ENCODE measurements around the gene COG5. TPM values are rescaled to one million over a fixed set of nuclear protein-coding genes. Genes with fewer than 3 reads are reported as not detected.

COG5 gene
- total RNA-seq, 1 donor from 2014 or later, result 55.2 TPM

DNA sequence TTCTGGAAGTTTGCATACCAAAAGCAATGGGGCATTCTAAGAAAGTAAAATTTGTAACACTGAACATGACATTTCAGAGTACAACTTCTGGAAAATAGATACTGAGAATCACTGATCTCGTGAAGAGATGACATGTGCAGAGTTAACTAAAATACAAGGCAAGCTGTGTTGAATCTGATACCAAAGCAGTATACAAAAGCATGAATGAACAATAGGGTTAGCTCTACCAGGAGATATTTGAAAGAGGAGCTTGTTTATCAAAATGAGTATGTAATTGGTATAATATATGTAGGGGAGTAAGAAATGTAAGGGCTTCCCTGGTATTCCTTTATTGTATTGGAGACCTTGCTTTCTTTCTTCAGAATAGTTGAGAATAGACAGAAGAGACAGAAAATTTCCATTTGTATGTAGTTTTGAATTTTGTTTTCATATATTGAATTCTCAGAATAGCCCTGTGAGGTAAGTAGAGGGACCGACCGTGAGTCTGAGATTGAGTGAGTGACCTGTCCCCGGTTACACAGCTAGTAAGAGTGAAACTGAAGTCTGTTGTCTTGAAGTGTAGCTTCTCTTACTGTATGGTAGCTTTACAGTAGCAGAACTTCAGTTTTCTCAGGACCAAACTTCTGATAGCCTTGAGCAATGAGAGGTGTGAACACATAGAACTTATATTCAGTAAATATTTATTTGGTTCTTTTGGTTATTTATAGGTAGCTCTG lies 389.9 kb downstream of the COG5 start:
- Histone ChIP-seq H3K27me3 (no peaks in the 10 kb centered on the region), H3K9me3 (no peaks in the 10 kb centered on the region), H3K27ac (peak overlapping the region; percentile 1), H3K4me3 (no peak overlapping the region), H3K4me1 (peaks cover 78% of the 10 kb centered on the region), H3K36me3 (no peaks in the 10 kb centered on the region)
- no peak for DNase-seq (ENCODE audit: extremely low spot score in 2 of 2)
- intact Hi-C loops (cut with DNase I), result no loop called here
- TF ChIP-seq POLR2AphosphoS5 (IDR thresholded peaks at IDR 0.05; ENCODE audit: insufficient read depth in 1 of 2, low read depth in 1 of 2), result no peak
- TF ChIP-seq CTCF (IDR thresholded peaks at IDR 0.05), result no peak
- no peak for TF ChIP-seq POLR2A (IDR thresholded peaks at IDR 0.05)

DNA sequence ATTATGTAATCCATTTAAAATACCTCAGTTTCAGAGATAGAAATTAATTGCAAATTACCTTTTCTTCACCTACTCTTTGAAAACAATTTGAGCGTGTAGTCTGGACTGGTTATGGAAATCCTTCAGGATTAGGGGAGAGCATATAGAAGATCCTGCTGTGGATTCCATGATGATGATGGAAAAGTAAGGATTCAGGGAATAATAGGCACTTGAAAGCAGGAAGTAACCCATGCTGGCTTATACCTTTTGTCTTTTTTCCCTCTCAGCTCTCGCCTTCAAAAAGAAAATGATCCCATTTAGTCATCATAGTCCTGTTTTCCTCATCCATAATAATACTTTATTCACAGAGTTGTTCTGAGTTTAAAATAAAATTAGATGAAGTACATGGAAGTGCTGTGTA lies 390.5 kb downstream of the COG5 start:
- intact Hi-C loops (cut with DNase I), result no loop called here
- Histone ChIP-seq H3K4me3 (no peak overlapping the region), H3K27me3 (no peaks in the 10 kb centered on the region), H3K27ac (peak overlapping the region; percentile 11), H3K4me1 (peaks cover 76% of the 10 kb centered on the region), H3K36me3 (no peaks in the 10 kb centered on the region), H3K9me3 (no peaks in the 10 kb centered on the region)
- TF ChIP-seq POLR2A (IDR thresholded peaks at IDR 0.05) (no peak), POLR2AphosphoS5 (IDR thresholded peaks at IDR 0.05; ENCODE audit: insufficient read depth in 1 of 2, low read depth in 1 of 2) (no peak), CTCF (IDR thresholded peaks at IDR 0.05) (no peak)
- no peak for DNase-seq (ENCODE audit: extremely low spot score in 2 of 2)

DNA sequence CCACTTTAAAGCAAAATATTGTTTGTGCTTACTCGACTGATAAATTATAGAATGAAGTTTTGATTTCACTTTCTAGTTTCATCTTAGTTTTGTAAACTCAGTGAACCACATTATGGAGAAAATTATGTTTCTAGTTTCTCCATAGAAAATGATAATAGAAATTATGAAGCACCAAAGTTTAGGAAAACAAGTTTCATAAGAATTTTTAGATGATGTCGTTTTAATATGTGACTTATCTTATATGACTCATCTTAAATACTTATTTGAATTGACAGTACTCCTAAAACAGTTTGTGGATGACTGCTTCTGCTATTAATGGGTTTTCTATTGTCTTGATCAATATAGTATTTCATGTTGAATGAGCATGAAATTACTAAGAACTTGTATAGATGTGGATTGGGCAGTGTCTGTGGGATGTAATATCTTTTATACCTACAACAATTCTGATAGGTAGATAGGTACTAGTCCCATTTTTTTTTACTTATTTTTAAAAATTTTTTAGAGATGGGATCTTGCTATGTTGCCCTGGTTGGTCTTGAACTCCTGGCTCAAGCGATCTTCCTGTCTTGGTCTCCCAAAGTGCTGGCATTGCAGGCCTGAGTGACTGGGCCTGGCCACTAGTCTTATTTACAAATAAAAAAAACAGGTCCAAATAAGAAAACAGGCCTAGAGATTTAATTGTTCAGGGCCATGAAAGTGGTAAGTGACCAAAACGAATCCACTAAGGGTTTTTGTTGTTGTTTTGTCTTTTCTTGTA lies 391.3 kb downstream of the COG5 start:
- TF ChIP-seq POLR2A (IDR thresholded peaks at IDR 0.05) (no peak), POLR2AphosphoS5 (IDR thresholded peaks at IDR 0.05; ENCODE audit: insufficient read depth in 1 of 2, low read depth in 1 of 2) (no peak), CTCF (IDR thresholded peaks at IDR 0.05) (no peak)
- intact Hi-C loops (cut with DNase I), result no loop called here
- H3K4me3 ChIP-seq, result no peak overlapping the region
- H3K36me3 ChIP-seq, result no peaks in the 10 kb centered on the region
- no peak for DNase-seq (ENCODE audit: extremely low spot score in 2 of 2)
- peak overlapping the region; percentile 11 for H3K27ac ChIP-seq
- no peaks in the 10 kb centered on the region for H3K27me3 ChIP-seq
- peaks cover 69% of the 10 kb centered on the region for H3K4me1 ChIP-seq
- H3K9me3 ChIP-seq, result no peaks in the 10 kb centered on the region

DNA sequence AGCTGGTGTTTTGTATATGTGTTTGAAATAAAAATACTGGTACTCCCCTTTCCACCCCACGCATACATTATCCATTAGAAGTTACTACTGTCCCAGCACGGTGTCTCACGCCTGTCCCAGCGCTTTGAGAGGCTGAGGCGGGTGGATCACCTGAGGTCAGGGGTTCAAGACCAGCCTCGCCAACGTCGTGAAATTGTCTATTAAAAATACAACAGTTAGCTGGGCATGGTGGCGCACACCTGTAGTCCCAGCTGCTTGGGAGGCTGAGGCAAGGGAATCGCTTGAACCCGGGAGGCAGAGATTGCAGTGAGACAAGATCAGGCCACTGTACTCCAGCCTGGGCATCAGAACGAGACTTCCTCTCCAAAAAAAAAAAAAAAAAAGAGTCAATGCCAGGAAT lies 392.2 kb downstream of the COG5 start:
- Histone ChIP-seq H3K4me1 (peaks cover 59% of the 10 kb centered on the region), H3K9me3 (no peaks in the 10 kb centered on the region), H3K27me3 (no peaks in the 10 kb centered on the region), H3K4me3 (no peak overlapping the region), H3K27ac (peak overlapping the region; percentile 53), H3K36me3 (no peaks in the 10 kb centered on the region)
- no peak for DNase-seq (ENCODE audit: extremely low spot score in 2 of 2)
- intact Hi-C loops (cut with DNase I), result no loop called here
- TF ChIP-seq POLR2AphosphoS5 (IDR thresholded peaks at IDR 0.05; ENCODE audit: insufficient read depth in 1 of 2, low read depth in 1 of 2), result no peak
- no peak for TF ChIP-seq POLR2A (IDR thresholded peaks at IDR 0.05)
- TF ChIP-seq CTCF (IDR thresholded peaks at IDR 0.05), result no peak
